Measurements from ENCODE around the gene PIK3R1. TPM values are rescaled to one million over a fixed set of nuclear protein-coding genes. Genes with fewer than 3 reads are reported as not detected.

The PIK3R1 gene
- total RNA-seq, 1 donor from 2014 or later: 24.2 TPM

DNA sequence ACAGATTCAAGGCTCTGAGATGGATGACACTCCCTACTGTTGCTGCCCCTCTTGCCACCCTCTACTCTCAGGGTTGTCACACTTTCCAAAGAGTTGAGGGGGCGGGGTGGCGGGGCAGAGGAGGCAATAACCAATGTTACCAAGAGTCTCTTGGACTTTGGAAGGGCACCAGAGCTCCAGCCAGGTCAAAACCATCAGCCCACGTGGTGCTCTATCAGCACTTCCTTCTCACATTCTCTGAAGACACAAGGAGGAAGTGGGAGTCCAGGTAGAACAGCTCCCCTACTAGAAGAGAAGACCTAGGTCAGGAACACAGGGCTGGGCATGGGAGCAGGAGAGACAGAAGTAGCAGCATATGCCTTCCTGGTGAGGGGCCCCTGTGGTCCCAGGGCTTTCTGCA is 33.0 kb upstream of the PIK3R1 start:
- no peak for DNase-seq (ENCODE audit: low spot score)
- Mint-ChIP-seq H3K27me3 (ENCODE audit: insufficient read depth, low read depth) (peaks cover 3% of the 10 kb centered on the region), H3K9me3 (peaks cover 6% of the 10 kb centered on the region), H3K4me3 (no peak overlapping the region), H3K4me1 (peaks cover 4% of the 10 kb centered on the region), H3K27ac (no peak overlapping the region), H3K36me3 (no peaks in the 10 kb centered on the region)
- no peaks in the 10 kb centered on the region for H4K20me1 ChIP-seq (ENCODE audit: low read depth)
- H3K4me3 ChIP-seq: no peak overlapping the region
- no peaks in the 10 kb centered on the region for H3K27me3 ChIP-seq
- no peaks in the 10 kb centered on the region for H3K79me2 ChIP-seq (ENCODE audit: low read depth)
- no peak overlapping the region for H3K27ac ChIP-seq
- H3K4me2 ChIP-seq: no peak overlapping the region
- peaks cover 6% of the 10 kb centered on the region for H3F3A ChIP-seq (ENCODE audit: low read depth)
- H3K9ac ChIP-seq: no peak overlapping the region
- H3K4me1 ChIP-seq: no peaks in the 10 kb centered on the region
- H2AFZ ChIP-seq (replicated peaks): no peak overlapping the region
- TF ChIP-seq EZH2phosphoT487 (IDR thresholded peaks at IDR 0.05) (no peak), EZH2 (IDR thresholded peaks at IDR 0.05) (no peak)
- TF ChIP-seq, protein P1, sequence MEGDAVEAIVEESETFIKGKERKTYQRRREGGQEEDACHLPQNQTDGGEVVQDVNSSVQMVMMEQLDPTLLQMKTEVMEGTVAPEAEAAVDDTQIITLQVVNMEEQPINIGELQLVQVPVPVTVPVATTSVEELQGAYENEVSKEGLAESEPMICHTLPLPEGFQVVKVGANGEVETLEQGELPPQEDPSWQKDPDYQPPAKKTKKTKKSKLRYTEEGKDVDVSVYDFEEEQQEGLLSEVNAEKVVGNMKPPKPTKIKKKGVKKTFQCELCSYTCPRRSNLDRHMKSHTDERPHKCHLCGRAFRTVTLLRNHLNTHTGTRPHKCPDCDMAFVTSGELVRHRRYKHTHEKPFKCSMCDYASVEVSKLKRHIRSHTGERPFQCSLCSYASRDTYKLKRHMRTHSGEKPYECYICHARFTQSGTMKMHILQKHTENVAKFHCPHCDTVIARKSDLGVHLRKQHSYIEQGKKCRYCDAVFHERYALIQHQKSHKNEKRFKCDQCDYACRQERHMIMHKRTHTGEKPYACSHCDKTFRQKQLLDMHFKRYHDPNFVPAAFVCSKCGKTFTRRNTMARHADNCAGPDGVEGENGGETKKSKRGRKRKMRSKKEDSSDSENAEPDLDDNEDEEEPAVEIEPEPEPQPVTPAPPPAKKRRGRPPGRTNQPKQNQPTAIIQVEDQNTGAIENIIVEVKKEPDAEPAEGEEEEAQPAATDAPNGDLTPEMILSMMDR (IDR thresholded peaks at IDR 0.05): no peak
- H3K36me3 ChIP-seq: no peaks in the 10 kb centered on the region
- H3K9me3 ChIP-seq (ENCODE audit: low read depth): no peaks in the 10 kb centered on the region

DNA sequence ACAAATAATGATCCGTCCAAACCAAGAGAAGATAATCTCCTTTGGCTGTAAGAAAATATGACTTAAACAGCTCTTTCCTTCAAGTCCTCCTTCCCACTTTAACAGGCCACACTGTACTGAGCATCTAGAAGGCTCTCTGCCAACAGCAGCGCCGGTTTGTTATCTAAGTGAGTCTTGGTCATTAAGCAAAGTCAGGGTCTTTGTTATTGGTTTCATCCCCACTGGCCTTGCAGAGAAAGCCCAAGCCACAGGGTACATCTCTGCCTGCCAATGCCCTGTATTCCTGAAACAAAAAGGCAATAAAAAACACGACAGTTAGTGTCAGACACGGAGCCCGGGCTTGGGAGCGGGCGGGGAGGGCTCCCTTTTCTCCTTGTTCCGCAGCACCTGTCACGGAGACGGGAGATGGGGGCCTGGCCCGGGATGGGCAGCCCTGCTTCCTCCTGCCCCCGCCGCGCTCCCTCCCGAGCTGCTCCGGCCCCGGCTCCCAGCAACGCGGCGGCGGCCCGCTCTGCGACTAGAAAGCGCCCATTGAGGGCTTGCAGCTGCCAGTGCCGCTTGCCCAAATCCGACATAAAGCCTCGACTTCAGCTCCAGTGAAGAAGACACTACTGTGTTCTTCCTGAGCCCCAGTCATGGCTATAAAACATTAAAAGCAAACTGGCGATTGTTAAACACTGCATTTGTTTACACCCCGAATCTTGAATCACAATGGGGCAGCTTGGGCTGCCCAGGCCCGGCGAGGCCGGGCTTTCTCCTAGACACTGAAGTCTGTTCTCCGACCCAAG is 28.1 kb upstream of the PIK3R1 start:
- DNase-seq (ENCODE audit: low spot score): peak; percentile 72
- Histone ChIP-seq H3K4me2 (peak overlapping the region; percentile 77), H3K79me2 (ENCODE audit: low read depth) (no peaks in the 10 kb centered on the region), H4K20me1 (ENCODE audit: low read depth) (no peaks in the 10 kb centered on the region), H3K4me3 (peak overlapping the region; percentile 42), H3K9me3 (ENCODE audit: low read depth) (no peaks in the 10 kb centered on the region), H3K9ac (no peak overlapping the region), H2AFZ (replicated peaks) (peak overlapping the region; percentile 99), H3F3A (ENCODE audit: low read depth) (peaks cover 10% of the 10 kb centered on the region), H3K27me3 (peaks cover 16% of the 10 kb centered on the region), H3K27ac (no peak overlapping the region), H3K36me3 (no peaks in the 10 kb centered on the region), H3K4me1 (peaks cover 8% of the 10 kb centered on the region)
- TF ChIP-seq, protein P1 (IDR thresholded peaks at IDR 0.05): no peak
- peak; percentile 41 for TF ChIP-seq EZH2 (IDR thresholded peaks at IDR 0.05)
- TF ChIP-seq EZH2phosphoT487 (IDR thresholded peaks at IDR 0.05): no peak
- Mint-ChIP-seq H3K4me3 (peak overlapping the region; percentile 75), H3K27ac (peak overlapping the region; percentile 99), H3K4me1 (peaks cover 38% of the 10 kb centered on the region), H3K27me3 (ENCODE audit: insufficient read depth, low read depth) (peaks cover 3% of the 10 kb centered on the region), H3K9me3 (peaks cover 4% of the 10 kb centered on the region), H3K36me3 (no peaks in the 10 kb centered on the region)

- H3K27me3 Mint-ChIP-seq (ENCODE audit: insufficient read depth, low read depth): peaks cover 3% of the 10 kb centered on the region
- DNase-seq (ENCODE audit: low spot score): no peak
- no peaks in the 10 kb centered on the region for H3K79me2 ChIP-seq (ENCODE audit: low read depth)
- H3K36me3 Mint-ChIP-seq: no peaks in the 10 kb centered on the region
- no peak overlapping the region for H3K27ac Mint-ChIP-seq
- no peak for TF ChIP-seq EZH2 (IDR thresholded peaks at IDR 0.05)
- no peak for TF ChIP-seq EZH2phosphoT487 (IDR thresholded peaks at IDR 0.05)
- TF ChIP-seq, protein P1 (IDR thresholded peaks at IDR 0.05): no peak
- H4K20me1 ChIP-seq (ENCODE audit: low read depth): no peaks in the 10 kb centered on the region
- no peaks in the 10 kb centered on the region for H3K9me3 ChIP-seq (ENCODE audit: low read depth)
- H2AFZ ChIP-seq (replicated peaks): no peak overlapping the region
- no peak overlapping the region for H3K4me3 Mint-ChIP-seq
- no peak overlapping the region for H3K27ac ChIP-seq
- H3K36me3 ChIP-seq: no peaks in the 10 kb centered on the region
- no peak overlapping the region for H3K4me3 ChIP-seq
- peaks cover 16% of the 10 kb centered on the region for H3K4me1 ChIP-seq
- peaks cover 10% of the 10 kb centered on the region for H3F3A ChIP-seq (ENCODE audit: low read depth)
- H3K4me2 ChIP-seq: no peak overlapping the region
- no peak overlapping the region for H3K9ac ChIP-seq
- H3K4me1 Mint-ChIP-seq: peaks cover 55% of the 10 kb centered on the region
- H3K27me3 ChIP-seq: peaks cover 16% of the 10 kb centered on the region
- peaks cover 4% of the 10 kb centered on the region for H3K9me3 Mint-ChIP-seq
Observed at GRCh38 chr5:68189171-68189570, 26.4 kb upstream of the PIK3R1 start.

Data from neural progenitor cell (in vitro differentiated cells).